ENCODE data around the gene PLEKHG5.

- peak; percentile 68 for TF ChIP-seq CTCF (conservative IDR thresholded peaks at IDR 0.05; ENCODE audit: low read depth, low read length)
- TF ChIP-seq EZH2 (IDR thresholded peaks at IDR 0.05; ENCODE audit: borderline replicate concordance, low read depth, low read length, poor library complexity, severe bottlenecking): no peak
These were observed 32.1 kb upstream of the PLEKHG5 start for GRCh38 chr1:6523566-6523965.
